Fibroblast of lung (primary cell): ENCODE data around the gene ZNF827.

Experiments
- EZH2 ChIP-seq: IDR thresholded peaks from 2 replicates; pipeline ENCODE4 v1.5.1; 2012; ENCODE audit warnings: low read length, control low read depth, mild to moderate bottlenecking; ENCODE audit errors: missing control alignments
- TF ChIP-seq, protein P1 (sequence below), 2 donors: IDR thresholded peaks in 1 of 2; conservative IDR thresholded peaks in 1 of 2; 1 replicate in 1 of 2; 2 replicates in 1 of 2; pipeline ENCODE4 v1.5.1; 2011 to 2012; ENCODE audit warnings: low read length in 2 of 2, control low read depth in 1 of 2, inconsistent platforms in 1 of 2, low read depth in 1 of 2, mild to moderate bottlenecking in 1 of 2

DNA sequence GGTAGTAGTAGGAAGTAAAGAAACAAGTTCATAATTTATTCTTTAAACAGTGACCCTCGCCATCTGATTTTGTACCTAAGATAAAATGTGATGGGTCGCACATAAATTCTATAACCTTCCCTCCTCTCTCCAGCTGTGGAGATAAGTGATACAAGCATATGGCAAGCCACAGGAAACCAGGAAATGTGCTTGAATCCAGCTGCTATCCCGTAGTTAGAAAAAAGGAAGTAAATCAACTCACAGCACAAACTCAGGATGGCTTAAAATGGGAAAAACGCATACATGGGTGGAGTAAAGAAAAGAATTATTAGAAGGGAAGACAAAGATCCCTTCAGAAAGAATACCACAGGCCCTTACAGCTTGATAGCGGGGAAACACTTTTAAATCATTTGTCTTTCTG, 78.2 kb downstream of the ZNF827 start:
- TF ChIP-seq, protein P1, sequence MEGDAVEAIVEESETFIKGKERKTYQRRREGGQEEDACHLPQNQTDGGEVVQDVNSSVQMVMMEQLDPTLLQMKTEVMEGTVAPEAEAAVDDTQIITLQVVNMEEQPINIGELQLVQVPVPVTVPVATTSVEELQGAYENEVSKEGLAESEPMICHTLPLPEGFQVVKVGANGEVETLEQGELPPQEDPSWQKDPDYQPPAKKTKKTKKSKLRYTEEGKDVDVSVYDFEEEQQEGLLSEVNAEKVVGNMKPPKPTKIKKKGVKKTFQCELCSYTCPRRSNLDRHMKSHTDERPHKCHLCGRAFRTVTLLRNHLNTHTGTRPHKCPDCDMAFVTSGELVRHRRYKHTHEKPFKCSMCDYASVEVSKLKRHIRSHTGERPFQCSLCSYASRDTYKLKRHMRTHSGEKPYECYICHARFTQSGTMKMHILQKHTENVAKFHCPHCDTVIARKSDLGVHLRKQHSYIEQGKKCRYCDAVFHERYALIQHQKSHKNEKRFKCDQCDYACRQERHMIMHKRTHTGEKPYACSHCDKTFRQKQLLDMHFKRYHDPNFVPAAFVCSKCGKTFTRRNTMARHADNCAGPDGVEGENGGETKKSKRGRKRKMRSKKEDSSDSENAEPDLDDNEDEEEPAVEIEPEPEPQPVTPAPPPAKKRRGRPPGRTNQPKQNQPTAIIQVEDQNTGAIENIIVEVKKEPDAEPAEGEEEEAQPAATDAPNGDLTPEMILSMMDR (conservative IDR thresholded peaks at IDR 0.05 in 1 of 2, IDR thresholded peaks at IDR 0.05 in 1 of 2; ENCODE audit: low read depth in 1 of 2, low read length in 2 of 2): no peak
- no peak for TF ChIP-seq EZH2
